Type B pancreatic cell (in vitro differentiated cells): ENCODE data around the gene CLCA4. TPM values are rescaled to one million over a fixed set of nuclear protein-coding genes. Genes with fewer than 3 reads are reported as not detected.

Experiments used
- DNase-seq: peaks from one replicate; pipeline ENCODE4 v3.0.0; 2021; ENCODE audit warnings: mixed read lengths; ENCODE audit not compliant: unreplicated experiment; ENCODE audit errors: extremely low spot score
- H3K27ac Mint-ChIP-seq: 2 replicates; pipeline ENCODE4 v1.8.0; 2021; ENCODE audit warnings: mild to moderate bottlenecking, mixed read lengths
- H3K27me3 Mint-ChIP-seq: 2 replicates; pipeline ENCODE4 v1.8.0; 2021; ENCODE audit warnings: mixed read lengths
- H3K36me3 Mint-ChIP-seq: 2 replicates; pipeline ENCODE4 v1.8.0; 2021; ENCODE audit warnings: mixed read lengths
- H3K4me1 Mint-ChIP-seq: one replicate; pipeline ENCODE4 v1.8.0; 2021; ENCODE audit warnings: mixed read lengths; ENCODE audit not compliant: unreplicated experiment
- H3K4me3 Mint-ChIP-seq: 2 replicates; pipeline ENCODE4 v1.8.0; 2021; ENCODE audit warnings: mild to moderate bottlenecking, mixed read lengths
- H3K9me3 Mint-ChIP-seq: 2 replicates; pipeline ENCODE4 v1.8.0; 2021; ENCODE audit warnings: mixed read lengths
- total RNA-seq: library from RNA; stranded (reverse); gene quantifications from 2 replicates; pipeline ENCODE4 v1.2.1, GENCODE V29; 2021; ENCODE audit warnings: low replicate concordance
- TF ChIP-seq, protein P1 (sequence below): fragments of 200-600 bp; sonication (generic); conservative IDR thresholded peaks from 2 replicates; pipeline ENCODE4 v1.5.0; 2021; ENCODE audit warnings: antibody characterized with exemption, mild to moderate bottlenecking

CLCA4 gene
- total RNA-seq, 1 donor from 2014 or later = 0.10 TPM

DNA sequence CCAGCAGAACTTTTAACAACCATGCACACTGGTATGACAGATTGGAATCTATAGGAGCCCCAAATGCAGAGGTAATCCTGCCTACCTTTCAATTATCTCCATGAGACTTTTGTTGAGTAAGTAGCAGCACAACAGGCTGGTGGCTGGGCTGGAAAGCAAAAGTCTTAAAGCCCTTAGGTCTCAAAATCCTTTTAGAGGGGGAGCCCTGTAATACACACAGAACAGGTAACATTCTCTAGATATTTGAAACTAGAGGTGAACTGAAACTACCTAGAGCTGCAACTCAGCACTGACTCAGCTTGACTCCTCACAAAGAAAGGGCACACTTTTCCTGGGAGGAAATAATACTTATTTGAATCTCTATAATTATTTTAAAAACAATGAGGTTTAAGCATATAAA is 71.5 kb downstream of the CLCA4 start:
- Mint-ChIP-seq H3K36me3 (no peaks in the 10 kb centered on the region), H3K27me3 (no peaks in the 10 kb centered on the region), H3K4me1 (no peaks in the 10 kb centered on the region), H3K27ac (no peak overlapping the region), H3K9me3 (no peaks in the 10 kb centered on the region), H3K4me3 (no peak overlapping the region)
- TF ChIP-seq, protein P1, sequence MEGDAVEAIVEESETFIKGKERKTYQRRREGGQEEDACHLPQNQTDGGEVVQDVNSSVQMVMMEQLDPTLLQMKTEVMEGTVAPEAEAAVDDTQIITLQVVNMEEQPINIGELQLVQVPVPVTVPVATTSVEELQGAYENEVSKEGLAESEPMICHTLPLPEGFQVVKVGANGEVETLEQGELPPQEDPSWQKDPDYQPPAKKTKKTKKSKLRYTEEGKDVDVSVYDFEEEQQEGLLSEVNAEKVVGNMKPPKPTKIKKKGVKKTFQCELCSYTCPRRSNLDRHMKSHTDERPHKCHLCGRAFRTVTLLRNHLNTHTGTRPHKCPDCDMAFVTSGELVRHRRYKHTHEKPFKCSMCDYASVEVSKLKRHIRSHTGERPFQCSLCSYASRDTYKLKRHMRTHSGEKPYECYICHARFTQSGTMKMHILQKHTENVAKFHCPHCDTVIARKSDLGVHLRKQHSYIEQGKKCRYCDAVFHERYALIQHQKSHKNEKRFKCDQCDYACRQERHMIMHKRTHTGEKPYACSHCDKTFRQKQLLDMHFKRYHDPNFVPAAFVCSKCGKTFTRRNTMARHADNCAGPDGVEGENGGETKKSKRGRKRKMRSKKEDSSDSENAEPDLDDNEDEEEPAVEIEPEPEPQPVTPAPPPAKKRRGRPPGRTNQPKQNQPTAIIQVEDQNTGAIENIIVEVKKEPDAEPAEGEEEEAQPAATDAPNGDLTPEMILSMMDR = no peak
- no peak for DNase-seq

DNA sequence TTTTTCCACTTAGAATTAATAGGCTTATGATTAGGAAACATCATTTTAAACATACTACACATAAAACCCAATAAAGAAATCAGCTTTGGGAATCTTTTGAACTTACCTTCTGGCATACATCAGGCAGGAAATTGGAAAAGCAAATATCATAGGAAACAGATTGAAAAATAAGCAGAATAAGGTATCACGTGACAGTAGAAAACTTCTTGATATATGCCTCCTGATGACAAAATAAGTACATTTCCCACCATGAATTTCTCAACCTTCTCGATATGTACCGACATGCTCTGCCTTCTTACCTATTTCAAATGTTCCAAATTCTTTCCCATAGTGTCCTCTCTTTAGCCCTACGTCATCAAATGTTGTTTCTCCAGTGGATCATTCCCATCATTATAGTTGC is 72.4 kb downstream of the CLCA4 start:
- Mint-ChIP-seq H3K27me3 (no peaks in the 10 kb centered on the region), H3K27ac (no peak overlapping the region), H3K4me3 (no peak overlapping the region), H3K36me3 (no peaks in the 10 kb centered on the region), H3K4me1 (no peaks in the 10 kb centered on the region), H3K9me3 (no peaks in the 10 kb centered on the region)
- no peak for DNase-seq
- TF ChIP-seq, protein P1 = no peak

DNA sequence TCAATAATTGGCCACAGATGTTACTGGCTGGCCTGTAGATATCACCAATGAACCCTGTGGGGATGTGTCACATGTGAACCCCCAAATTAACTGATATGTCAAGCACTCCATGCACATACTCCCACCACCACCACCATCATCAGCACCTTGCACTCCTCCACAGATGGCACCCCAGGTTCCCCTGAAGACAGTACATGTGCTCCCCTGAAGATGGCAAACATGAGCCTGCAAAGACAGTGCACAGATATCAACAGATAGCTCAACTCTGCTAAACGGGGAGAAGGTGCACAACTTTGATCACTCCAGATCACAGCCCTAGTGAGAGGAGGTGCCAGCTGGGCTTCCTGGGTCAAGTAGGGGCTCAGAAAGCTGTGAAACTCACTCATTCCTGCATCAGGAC is 74.4 kb downstream of the CLCA4 start:
- H3K4me3 Mint-ChIP-seq = no peak overlapping the region
- H3K27me3 Mint-ChIP-seq = no peaks in the 10 kb centered on the region
- TF ChIP-seq, protein P1 = no peak
- no peaks in the 10 kb centered on the region for H3K36me3 Mint-ChIP-seq
- H3K27ac Mint-ChIP-seq = no peak overlapping the region
- no peaks in the 10 kb centered on the region for H3K9me3 Mint-ChIP-seq
- H3K4me1 Mint-ChIP-seq = no peaks in the 10 kb centered on the region
- no peak for DNase-seq

Other genes starting within 250 kb of the CLCA4 start
- 46.9 and 54.3 TPM in 2 replicates for gene ODF2L, start 150.8 kb upstream of the CLCA4 start, total RNA-seq
- 0.60 and 3.8 TPM in 2 replicates for gene CLCA2, start 122.9 kb upstream of the CLCA4 start, total RNA-seq
- gene CLCA1, start 78.2 kb upstream of the CLCA4 start, total RNA-seq = 4.9 and 10.1 TPM in 2 replicates
- 47.5 and 52.6 TPM in 2 replicates for gene SH3GLB1, start 157.5 kb downstream of the CLCA4 start, total RNA-seq